ENCODE measurements around the gene ZNF117. TPM values are rescaled to one million over a fixed set of nuclear protein-coding genes. Genes with fewer than 3 reads are reported as not detected.

The ZNF117 gene
- total and polyA plus RNA-seq, 10 of the 15 experiments (the other 5 are each of a cell fraction or from before 2014, with no cell fraction given): 1.4 to 15.3 (median 7.6) TPM

DNA sequence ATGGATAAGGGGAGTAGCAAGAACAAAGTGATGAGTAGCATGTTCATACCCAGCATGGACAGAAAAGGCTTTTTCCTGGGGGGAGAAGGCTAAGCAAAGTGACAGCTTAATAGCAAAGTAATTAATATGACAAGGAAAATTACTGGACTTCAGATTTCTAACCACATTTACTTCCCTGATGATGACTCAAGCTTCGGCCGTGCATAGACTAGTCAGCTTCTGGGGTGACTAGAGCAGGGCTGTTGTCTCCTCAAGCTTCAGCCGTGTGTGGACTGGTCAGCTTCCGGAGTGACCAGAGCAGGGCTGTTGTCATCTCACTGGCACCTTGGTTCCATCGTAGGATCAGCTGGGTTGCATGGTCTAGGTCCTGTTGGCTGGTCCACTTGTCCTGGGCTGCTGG is 2.1 kb upstream of the ZNF117 start:
- Histone ChIP-seq H2AFZ (ENCODE audit: control insufficient read depth, low read depth, low read length) (no peak overlapping the region), H3K4me3 (no peak overlapping the region), H3K9ac (ENCODE audit: control insufficient read depth, insufficient read depth, low read length) (no peak overlapping the region), H4K20me1 (ENCODE audit: control insufficient read depth, insufficient read depth) (no peaks in the 10 kb centered on the region), H3K79me2 (ENCODE audit: control insufficient read depth, insufficient read depth, low read length) (no peaks in the 10 kb centered on the region), H3K36me3 (ENCODE audit: control insufficient read depth in 2 of 2, insufficient read depth in 2 of 2, low read length in 1 of 2) (no peaks in the 10 kb centered on the region), H3K4me1 (ENCODE audit: control insufficient read depth, insufficient read depth, low read length) (no peaks in the 10 kb centered on the region), H3K4me2 (ENCODE audit: control insufficient read depth, insufficient read depth) (no peak overlapping the region), H3K27me3 (replicated peaks in 1 of 2; ENCODE audit: control insufficient read depth in 2 of 2, insufficient read depth in 2 of 2, low read length in 1 of 2) (no peaks in the 10 kb centered on the region), H3K9me3 (replicated peaks; ENCODE audit: control insufficient read depth, insufficient read depth, low read length) (peaks cover 12% of the 10 kb centered on the region; the same call in 2 of the 3 replicates), H3K27ac (ENCODE audit: control insufficient read depth, insufficient read depth) (no peak overlapping the region)
- in situ Hi-C loops (cut with MboI): no loop called here
- ChIA-PET CTCF (no interaction called here), POLR2A (no interaction called here), RAD21 (ENCODE audit: unreplicated experiment) (no interaction called here), SMC1A (ENCODE audit: uncharacterized antibody, unreplicated experiment) (interaction anchor here (0.6 to 1.0 kb wide), 2 partner anchors 14 to 344 kb away, joined by 3 read pairs; partner anchors contain the start of gene ERV3-1)
- DNase-seq (ENCODE audit: low read depth, low spot score) (no peak), FAIRE-seq (no peak), ATAC-seq (no peak)
- BruUV-seq (replicated peaks): no TSS peak
- TF ChIP-seq, protein P1, sequence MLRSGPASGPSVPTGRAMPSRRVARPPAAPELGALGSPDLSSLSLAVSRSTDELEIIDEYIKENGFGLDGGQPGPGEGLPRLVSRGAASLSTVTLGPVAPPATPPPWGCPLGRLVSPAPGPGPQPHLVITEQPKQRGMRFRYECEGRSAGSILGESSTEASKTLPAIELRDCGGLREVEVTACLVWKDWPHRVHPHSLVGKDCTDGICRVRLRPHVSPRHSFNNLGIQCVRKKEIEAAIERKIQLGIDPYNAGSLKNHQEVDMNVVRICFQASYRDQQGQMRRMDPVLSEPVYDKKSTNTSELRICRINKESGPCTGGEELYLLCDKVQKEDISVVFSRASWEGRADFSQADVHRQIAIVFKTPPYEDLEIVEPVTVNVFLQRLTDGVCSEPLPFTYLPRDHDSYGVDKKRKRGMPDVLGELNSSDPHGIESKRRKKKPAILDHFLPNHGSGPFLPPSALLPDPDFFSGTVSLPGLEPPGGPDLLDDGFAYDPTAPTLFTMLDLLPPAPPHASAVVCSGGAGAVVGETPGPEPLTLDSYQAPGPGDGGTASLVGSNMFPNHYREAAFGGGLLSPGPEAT (IDR thresholded peaks at IDR 0.05; ENCODE audit: low read depth): no peak
- TF ChIP-seq, protein P2, sequence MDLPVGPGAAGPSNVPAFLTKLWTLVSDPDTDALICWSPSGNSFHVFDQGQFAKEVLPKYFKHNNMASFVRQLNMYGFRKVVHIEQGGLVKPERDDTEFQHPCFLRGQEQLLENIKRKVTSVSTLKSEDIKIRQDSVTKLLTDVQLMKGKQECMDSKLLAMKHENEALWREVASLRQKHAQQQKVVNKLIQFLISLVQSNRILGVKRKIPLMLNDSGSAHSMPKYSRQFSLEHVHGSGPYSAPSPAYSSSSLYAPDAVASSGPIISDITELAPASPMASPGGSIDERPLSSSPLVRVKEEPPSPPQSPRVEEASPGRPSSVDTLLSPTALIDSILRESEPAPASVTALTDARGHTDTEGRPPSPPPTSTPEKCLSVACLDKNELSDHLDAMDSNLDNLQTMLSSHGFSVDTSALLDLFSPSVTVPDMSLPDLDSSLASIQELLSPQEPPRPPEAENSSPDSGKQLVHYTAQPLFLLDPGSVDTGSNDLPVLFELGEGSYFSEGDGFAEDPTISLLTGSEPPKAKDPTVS (IDR thresholded peaks at IDR 0.05; ENCODE audit: low read depth, low read length): no peak
- TF ChIP-seq MYB (IDR thresholded peaks at IDR 0.05; ENCODE audit: borderline replicate concordance, low read depth, low read length) (no peak), WRNIP1 (IDR thresholded peaks at IDR 0.05; ENCODE audit: borderline replicate concordance, low read depth, low read length) (no peak), IRF4 (IDR thresholded peaks at IDR 0.05; ENCODE audit: low read depth, low read length) (no peak)
- 71% methylated on average over 5 of the region's 5 CpGs for WGBS (ENCODE audit: insufficient coverage, insufficient replicate concordance, low lambda C conversion rate, missing lambda C conversion rate)
- intact Hi-C loops (cut with micrococcal nuclease; ENCODE audit: unreplicated experiment): no loop called here
